HL-60 (cell line): Measurements from ENCODE around the gene IYD.

Experiments
- CTCF ChIP-seq: IDR thresholded peaks from one replicate; pipeline ENCODE4 v1.5.1; 2011; ENCODE audit warnings: low read length, control low read depth, inconsistent platforms; ENCODE audit not compliant: insufficient read depth
- GABPA ChIP-seq: IDR thresholded peaks from 2 replicates; pipeline ENCODE4 v1.6.1; 2012; ENCODE audit warnings: low read depth
- POLR2AphosphoS5 ChIP-seq: IDR thresholded peaks from 2 replicates; pipeline ENCODE4 v1.6.1; 2012; ENCODE audit warnings: low read depth
- REST ChIP-seq: IDR thresholded peaks from 2 replicates; pipeline ENCODE4 v1.6.1; 2012; ENCODE audit warnings: low read depth; ENCODE audit not compliant: insufficient replicate concordance

GRCh38 chr6:150346346-150346745 is 22.5 kb upstream of the IYD start:
- no peak for TF ChIP-seq CTCF
- no peak for TF ChIP-seq REST
- TF ChIP-seq GABPA, result no peak
- no peak for TF ChIP-seq POLR2AphosphoS5
